ENCODE results near the gene PLCL2.

Gene PLCL2

DNA sequence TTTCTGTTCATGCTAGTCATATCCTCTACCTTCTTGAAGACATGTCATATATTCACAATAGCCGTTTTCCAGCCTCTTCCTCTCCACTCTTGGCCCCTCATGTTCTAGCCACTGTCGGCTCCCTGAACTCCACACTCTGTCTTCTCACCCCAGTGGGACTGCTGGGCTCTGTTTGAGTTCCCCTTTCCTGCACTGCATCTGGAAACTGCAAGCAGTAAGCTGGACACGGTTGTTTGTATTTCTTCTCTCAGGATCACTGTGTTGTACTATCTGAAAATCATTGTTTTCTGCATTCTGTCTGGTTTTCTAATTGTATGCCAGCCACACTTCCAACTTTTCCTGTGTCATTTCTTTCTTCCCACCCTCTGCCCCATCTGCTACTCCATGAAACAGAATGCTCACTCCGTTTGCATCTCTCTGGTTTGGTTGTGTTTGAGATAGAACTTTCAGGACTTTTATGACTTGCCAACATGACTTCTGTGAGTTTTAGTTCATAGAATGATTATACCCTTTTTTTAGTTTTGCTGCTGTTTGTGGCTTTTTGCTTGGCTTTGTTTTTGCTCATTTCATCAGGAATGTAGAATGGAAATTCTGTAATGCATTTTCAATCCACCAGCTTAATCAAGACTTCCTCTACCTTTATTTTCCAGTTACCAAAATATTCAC is 192.3 kb downstream of the PLCL2 start:
- Histone ChIP-seq H3K4me3 (ENCODE audit: low read length) (no peak overlapping the region), H3K9ac (ENCODE audit: low read depth, low read length) (no peak overlapping the region), H3K27ac (ENCODE audit: low read length) (no peak overlapping the region), H3K9me3 (ENCODE audit: insufficient read depth, low read depth, low read length) (no peaks in the 10 kb centered on the region), H3K4me1 (ENCODE audit: insufficient read depth, low read length) (no peaks in the 10 kb centered on the region), H3K27me3 (ENCODE audit: insufficient read depth, low read length) (no peaks in the 10 kb centered on the region), H3K36me3 (ENCODE audit: insufficient read depth, low read depth, low read length) (no peaks in the 10 kb centered on the region)

DNA sequence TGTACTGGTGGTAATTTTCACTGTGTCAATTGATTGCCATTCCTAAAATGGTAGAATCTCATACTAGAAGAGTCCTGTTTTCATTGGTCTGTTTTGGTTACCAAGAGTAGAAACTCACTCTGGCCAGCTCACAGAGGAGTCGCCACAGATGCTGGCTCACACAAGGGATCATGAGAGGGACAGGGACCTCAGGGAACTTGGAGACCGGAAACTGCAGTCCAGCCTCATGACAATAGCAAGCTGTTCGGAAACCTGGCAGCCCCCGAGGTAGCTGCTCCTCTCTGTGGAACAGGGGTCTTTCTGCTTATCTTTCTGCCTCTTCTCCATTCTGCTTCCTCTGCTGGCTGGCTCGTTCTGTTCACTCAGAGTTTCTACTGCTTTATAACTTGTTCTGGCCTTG is 192.9 kb downstream of the PLCL2 start:
- no peaks in the 10 kb centered on the region for H3K4me1 ChIP-seq (ENCODE audit: insufficient read depth, low read length)
- no peaks in the 10 kb centered on the region for H3K36me3 ChIP-seq (ENCODE audit: insufficient read depth, low read depth, low read length)
- H3K27ac ChIP-seq (ENCODE audit: low read length): no peak overlapping the region
- H3K4me3 ChIP-seq (ENCODE audit: low read length): no peak overlapping the region
- no peak overlapping the region for H3K9ac ChIP-seq (ENCODE audit: low read depth, low read length)
- H3K27me3 ChIP-seq (ENCODE audit: insufficient read depth, low read length): no peaks in the 10 kb centered on the region
- no peaks in the 10 kb centered on the region for H3K9me3 ChIP-seq (ENCODE audit: insufficient read depth, low read depth, low read length)

DNA sequence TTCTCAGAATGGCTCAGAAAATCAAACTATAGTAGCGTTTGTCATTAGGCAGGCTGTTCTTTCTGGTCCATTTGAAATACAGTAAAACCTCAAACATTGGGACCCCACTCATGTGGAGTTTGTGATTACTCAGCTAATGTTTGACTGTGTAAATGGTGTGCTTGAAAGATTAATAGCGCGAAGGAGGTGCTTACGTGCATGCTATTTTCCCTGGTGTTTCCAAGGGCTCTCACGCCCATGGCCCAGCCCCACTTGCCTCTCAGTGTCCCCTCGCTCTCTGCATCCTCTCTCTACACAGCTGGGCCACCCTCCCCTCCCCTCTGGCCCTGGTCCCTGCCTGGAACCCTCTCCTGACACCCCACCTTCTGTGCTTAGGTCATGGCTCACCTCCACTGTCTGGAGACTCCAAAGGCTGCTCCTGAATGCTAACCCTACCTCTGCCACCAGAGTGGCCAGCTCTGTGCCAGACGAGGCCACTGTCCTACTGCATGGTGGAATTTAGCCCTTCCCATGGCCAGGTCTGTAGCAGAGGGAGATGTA is 194.2 kb downstream of the PLCL2 start:
- H3K36me3 ChIP-seq (ENCODE audit: insufficient read depth, low read depth, low read length): no peaks in the 10 kb centered on the region
- no peaks in the 10 kb centered on the region for H3K27me3 ChIP-seq (ENCODE audit: insufficient read depth, low read length)
- H3K4me3 ChIP-seq (ENCODE audit: low read length): no peak overlapping the region
- H3K9ac ChIP-seq (ENCODE audit: low read depth, low read length): no peak overlapping the region
- H3K27ac ChIP-seq (ENCODE audit: low read length): no peak overlapping the region
- H3K4me1 ChIP-seq (ENCODE audit: insufficient read depth, low read length): no peaks in the 10 kb centered on the region
- no peaks in the 10 kb centered on the region for H3K9me3 ChIP-seq (ENCODE audit: insufficient read depth, low read depth, low read length)

DNA sequence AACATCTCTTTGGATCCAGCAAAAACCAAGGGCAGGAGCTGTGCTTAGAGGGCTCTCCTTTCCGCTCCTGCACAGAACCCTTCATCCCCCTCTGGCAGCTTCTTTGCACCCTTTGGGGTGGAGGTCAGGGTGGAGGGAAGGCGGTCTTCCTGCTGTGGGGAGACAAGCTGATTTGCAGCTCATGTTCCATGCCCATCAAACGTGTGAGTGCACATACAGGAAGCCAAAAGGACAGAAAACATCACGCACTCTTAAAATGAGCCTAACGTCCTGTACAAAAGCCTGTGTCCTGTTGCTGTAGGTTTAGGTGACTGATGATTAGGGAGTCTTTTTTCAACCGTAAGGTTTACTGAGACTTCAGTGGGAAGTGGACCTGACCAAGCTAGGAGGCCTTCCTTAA is 195.2 kb downstream of the PLCL2 start:
- H3K4me1 ChIP-seq (ENCODE audit: insufficient read depth, low read length): no peaks in the 10 kb centered on the region
- H3K9me3 ChIP-seq (ENCODE audit: insufficient read depth, low read depth, low read length): no peaks in the 10 kb centered on the region
- no peak overlapping the region for H3K27ac ChIP-seq (ENCODE audit: low read length)
- H3K36me3 ChIP-seq (ENCODE audit: insufficient read depth, low read depth, low read length): no peaks in the 10 kb centered on the region
- no peak overlapping the region for H3K4me3 ChIP-seq (ENCODE audit: low read length)
- no peaks in the 10 kb centered on the region for H3K27me3 ChIP-seq (ENCODE audit: insufficient read depth, low read length)
- no peak overlapping the region for H3K9ac ChIP-seq (ENCODE audit: low read depth, low read length)

DNA sequence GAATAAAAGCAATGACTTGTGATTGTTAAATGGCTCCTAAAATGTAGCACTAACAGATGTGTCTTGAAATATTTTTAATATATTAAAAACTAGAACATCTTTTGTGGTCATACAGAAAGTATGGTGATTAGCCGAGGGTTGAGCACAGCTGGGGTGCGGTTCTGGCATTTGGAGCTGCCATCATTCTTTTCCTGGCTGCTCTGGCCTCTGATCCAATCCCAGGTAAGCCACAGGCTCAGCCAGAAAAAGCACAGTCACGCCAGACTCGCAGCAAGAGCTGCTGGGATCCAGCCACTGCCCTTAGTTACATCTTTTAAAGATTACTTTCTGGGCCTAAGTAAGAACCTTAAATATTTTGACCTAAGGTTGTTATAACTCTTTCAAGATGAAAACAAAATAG is 196.8 kb downstream of the PLCL2 start:
- Histone ChIP-seq H3K4me1 (ENCODE audit: insufficient read depth, low read length) (no peaks in the 10 kb centered on the region), H3K27ac (ENCODE audit: low read length) (no peak overlapping the region), H3K4me3 (ENCODE audit: low read length) (no peak overlapping the region), H3K9me3 (ENCODE audit: insufficient read depth, low read depth, low read length) (no peaks in the 10 kb centered on the region), H3K27me3 (ENCODE audit: insufficient read depth, low read length) (no peaks in the 10 kb centered on the region), H3K36me3 (ENCODE audit: insufficient read depth, low read depth, low read length) (no peaks in the 10 kb centered on the region), H3K9ac (ENCODE audit: low read depth, low read length) (no peak overlapping the region)

DNA sequence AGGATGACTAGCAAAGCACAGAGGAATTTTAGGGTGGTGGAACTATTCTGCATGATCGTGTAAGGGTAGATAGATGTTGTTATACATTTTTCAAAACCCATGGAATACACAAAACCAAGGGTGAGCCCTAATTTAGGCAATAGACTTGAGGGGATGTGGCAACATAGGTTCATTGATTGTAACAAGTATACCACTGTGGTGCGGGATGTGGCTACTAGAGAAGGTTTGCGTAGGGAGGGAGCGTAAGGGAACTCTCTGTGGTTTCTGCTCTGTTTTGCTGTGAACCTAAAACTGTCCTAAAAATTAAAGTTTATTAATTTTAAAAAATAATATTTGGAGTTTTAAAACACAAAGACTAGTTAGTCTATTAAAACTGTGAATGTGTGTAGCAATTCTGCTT is 202.8 kb downstream of the PLCL2 start:
- H3K4me3 ChIP-seq (ENCODE audit: low read length): no peak overlapping the region
- H3K9me3 ChIP-seq (ENCODE audit: insufficient read depth, low read depth, low read length): no peaks in the 10 kb centered on the region
- no peaks in the 10 kb centered on the region for H3K27me3 ChIP-seq (ENCODE audit: insufficient read depth, low read length)
- H3K27ac ChIP-seq (ENCODE audit: low read length): no peak overlapping the region
- H3K36me3 ChIP-seq (ENCODE audit: insufficient read depth, low read depth, low read length): 0 out of 2 replicates have a peak, but pooled peaks cover 5% of the 10 kb centered on the region
- H3K9ac ChIP-seq (ENCODE audit: low read depth, low read length): no peak overlapping the region
- H3K4me1 ChIP-seq (ENCODE audit: insufficient read depth, low read length): peaks cover 16% of the 10 kb centered on the region

DNA sequence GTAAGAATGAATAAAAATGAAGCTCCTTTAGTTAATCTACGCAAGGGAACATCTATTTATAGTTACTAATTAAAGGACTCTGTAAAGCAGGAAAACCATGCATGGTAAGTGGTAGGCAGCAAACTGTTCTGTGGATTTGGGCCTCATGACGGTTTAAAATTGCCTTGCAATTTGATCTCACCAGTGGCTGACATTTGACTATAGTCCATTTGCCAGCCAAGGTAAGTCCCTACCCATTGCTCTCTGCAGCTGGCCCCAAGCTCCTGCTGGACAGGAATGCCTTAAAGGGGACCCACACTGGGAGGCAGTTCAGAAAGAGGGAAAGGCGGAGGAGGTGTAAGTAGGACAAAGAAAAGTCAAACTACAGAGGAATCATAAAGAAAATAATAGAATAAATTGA is 203.3 kb downstream of the PLCL2 start:
- Histone ChIP-seq H3K27me3 (ENCODE audit: insufficient read depth, low read length) (no peaks in the 10 kb centered on the region), H3K4me1 (ENCODE audit: insufficient read depth, low read length) (peaks cover 17% of the 10 kb centered on the region), H3K36me3 (ENCODE audit: insufficient read depth, low read depth, low read length) (0 out of 2 replicates have a peak, but pooled peaks cover 5% of the 10 kb centered on the region), H3K27ac (ENCODE audit: low read length) (no peak overlapping the region), H3K9me3 (ENCODE audit: insufficient read depth, low read depth, low read length) (no peaks in the 10 kb centered on the region), H3K4me3 (ENCODE audit: low read length) (no peak overlapping the region), H3K9ac (ENCODE audit: low read depth, low read length) (no peak overlapping the region)

DNA sequence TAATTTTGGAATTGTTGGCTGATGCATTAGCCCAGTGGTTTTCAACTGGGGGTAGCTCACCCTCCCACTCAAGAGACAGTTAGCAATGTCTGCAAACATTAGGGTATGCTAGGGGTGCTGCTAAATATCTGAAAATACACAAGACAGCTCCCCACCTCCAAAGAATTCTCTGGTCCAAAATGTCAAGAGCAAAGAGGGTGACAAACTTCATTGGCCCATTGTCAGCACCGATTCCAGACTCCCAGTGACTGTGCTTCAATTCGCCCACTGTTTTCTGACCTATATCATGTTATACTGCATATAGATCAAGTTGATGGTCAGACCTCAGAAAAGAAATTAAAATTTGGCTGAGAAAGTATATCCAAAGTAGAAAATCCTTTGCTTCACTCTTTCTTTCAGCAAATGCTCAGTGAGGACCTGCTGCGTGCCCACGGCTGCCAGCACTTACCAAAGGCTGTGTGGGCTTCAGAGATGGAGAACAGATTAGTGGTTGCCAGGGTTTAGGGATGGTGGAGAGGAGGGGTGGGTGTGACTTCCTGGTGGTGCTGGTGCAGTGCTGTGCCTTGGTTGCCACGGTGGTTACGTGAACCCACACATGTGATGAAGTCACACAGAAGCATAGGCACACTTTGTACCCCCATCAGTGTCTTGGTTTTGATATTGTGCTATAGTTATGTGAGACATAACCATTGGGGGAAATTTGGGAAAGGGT is 204.0 kb downstream of the PLCL2 start:
- Histone ChIP-seq H3K9me3 (ENCODE audit: insufficient read depth, low read depth, low read length) (no peaks in the 10 kb centered on the region), H3K4me1 (ENCODE audit: insufficient read depth, low read length) (peaks cover 17% of the 10 kb centered on the region), H3K27me3 (ENCODE audit: insufficient read depth, low read length) (no peaks in the 10 kb centered on the region), H3K9ac (ENCODE audit: low read depth, low read length) (no peak overlapping the region), H3K36me3 (ENCODE audit: insufficient read depth, low read depth, low read length) (0 out of 2 replicates have a peak, but pooled peaks cover 5% of the 10 kb centered on the region), H3K4me3 (ENCODE audit: low read length) (no peak overlapping the region), H3K27ac (ENCODE audit: low read length) (no peak overlapping the region)

DNA sequence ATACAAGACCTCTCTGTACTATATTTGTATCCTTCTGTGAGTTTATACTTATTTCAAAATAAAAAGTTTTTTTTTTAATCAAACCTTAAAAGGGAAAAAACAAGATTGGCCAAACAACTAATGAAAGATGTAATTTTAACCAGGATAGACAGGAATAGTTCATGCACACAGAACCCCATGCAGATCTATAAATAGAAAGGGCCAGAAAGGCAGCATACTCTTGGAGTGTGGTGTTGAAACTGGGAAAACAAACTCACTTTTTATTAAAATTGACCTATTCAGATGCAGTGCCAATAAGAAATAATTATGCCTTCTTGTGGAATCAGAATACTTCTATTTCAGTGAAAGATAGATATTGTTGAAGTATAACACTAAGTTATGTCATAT is 204.6 kb downstream of the PLCL2 start:
- H3K4me1 ChIP-seq (ENCODE audit: insufficient read depth, low read length): peaks cover 20% of the 10 kb centered on the region
- no peaks in the 10 kb centered on the region for H3K27me3 ChIP-seq (ENCODE audit: insufficient read depth, low read length)
- 0 out of 2 replicates have a peak, but pooled peaks cover 5% of the 10 kb centered on the region for H3K36me3 ChIP-seq (ENCODE audit: insufficient read depth, low read depth, low read length)
- no peaks in the 10 kb centered on the region for H3K9me3 ChIP-seq (ENCODE audit: insufficient read depth, low read depth, low read length)
- H3K27ac ChIP-seq (ENCODE audit: low read length): no peak overlapping the region
- no peak overlapping the region for H3K4me3 ChIP-seq (ENCODE audit: low read length)
- H3K9ac ChIP-seq (ENCODE audit: low read depth, low read length): no peak overlapping the region

DNA sequence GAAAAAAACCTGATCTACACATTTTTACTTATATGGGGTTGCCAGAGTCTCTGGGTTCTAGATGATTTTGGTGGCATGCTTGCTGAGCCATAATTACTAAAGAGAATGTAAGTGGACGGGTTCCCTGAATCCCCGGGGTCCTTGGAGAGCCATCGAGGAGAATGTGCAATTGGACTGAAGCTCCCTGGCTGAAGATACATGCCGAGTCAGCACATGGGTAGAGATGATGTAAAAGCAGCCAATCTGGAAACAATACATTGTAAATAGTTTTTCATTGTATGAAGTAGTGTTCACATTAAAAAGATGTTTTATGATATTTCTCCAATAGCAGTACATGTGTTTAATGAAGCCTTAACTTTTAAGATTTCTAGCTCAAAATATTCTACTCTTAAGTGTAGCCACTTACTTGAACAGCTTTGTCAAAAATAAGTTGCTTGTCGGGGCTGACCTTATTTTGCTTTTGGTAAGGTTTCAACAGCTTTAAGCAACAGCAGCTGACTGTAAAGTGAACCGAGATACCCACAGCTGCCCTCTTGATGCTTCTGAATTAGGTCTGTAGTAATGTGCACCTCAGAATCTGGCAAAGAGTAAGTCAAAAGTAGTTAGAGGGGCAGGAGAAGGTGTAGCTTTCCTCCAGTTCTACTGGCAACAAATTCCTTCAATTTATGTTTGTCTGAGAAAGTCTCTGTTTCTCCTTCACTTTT is 205.7 kb downstream of the PLCL2 start:
- Histone ChIP-seq H3K9ac (ENCODE audit: low read depth, low read length) (no peak overlapping the region), H3K9me3 (ENCODE audit: insufficient read depth, low read depth, low read length) (no peaks in the 10 kb centered on the region), H3K4me3 (ENCODE audit: low read length) (no peak overlapping the region), H3K27me3 (ENCODE audit: insufficient read depth, low read length) (no peaks in the 10 kb centered on the region), H3K4me1 (ENCODE audit: insufficient read depth, low read length) (peaks cover 30% of the 10 kb centered on the region), H3K27ac (ENCODE audit: low read length) (no peak overlapping the region), H3K36me3 (ENCODE audit: insufficient read depth, low read depth, low read length) (0 out of 2 replicates have a peak, but pooled peaks cover 5% of the 10 kb centered on the region)

DNA sequence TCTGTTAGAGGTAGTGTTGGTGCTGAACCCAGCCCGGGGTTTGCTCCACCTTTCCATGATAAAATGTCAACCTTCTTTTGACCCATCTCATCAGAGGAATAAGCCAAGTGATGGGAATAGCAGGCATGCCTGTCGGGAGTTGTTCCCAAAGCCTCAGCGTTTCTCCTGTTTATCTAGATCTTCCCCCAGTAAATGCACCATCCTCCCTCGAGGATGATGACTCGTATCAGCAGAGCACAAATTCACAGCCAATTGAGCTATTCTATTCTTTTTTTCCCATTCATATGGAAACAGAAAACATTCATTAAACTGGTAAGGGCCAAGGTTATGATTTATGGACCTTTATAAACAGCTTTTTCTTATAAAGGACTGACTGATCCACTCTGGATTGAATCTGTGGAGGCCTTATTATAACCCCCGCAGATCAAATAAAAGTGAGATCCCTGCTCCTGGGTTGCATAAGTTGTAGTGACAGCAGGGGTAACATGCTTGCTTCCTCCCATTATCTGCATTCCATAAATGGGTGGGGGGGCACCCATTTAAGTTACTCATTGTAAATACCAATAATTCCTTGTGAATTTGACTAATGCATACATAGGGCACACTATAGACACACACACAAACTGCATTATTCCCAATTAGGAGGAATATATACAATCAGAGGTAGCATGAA is 207.3 kb downstream of the PLCL2 start:
- H3K27me3 ChIP-seq (ENCODE audit: insufficient read depth, low read length): no peaks in the 10 kb centered on the region
- no peak overlapping the region for H3K27ac ChIP-seq (ENCODE audit: low read length)
- no peak overlapping the region for H3K4me3 ChIP-seq (ENCODE audit: low read length)
- H3K4me1 ChIP-seq (ENCODE audit: insufficient read depth, low read length): peaks cover 30% of the 10 kb centered on the region
- H3K9ac ChIP-seq (ENCODE audit: low read depth, low read length): no peak overlapping the region
- no peaks in the 10 kb centered on the region for H3K9me3 ChIP-seq (ENCODE audit: insufficient read depth, low read depth, low read length)
- 0 out of 2 replicates have a peak, but pooled peaks cover 5% of the 10 kb centered on the region for H3K36me3 ChIP-seq (ENCODE audit: insufficient read depth, low read depth, low read length)

Data from iPS-20b (cell line).